Measurements from ENCODE around the gene DNAAF9. TPM values are rescaled to one million over a fixed set of nuclear protein-coding genes. Genes with fewer than 3 reads are reported as not detected.

DNAAF9 gene
- total and polyA plus RNA-seq, 12 donors, result 6.9 to 26.1 (median 18.1) TPM

DNA sequence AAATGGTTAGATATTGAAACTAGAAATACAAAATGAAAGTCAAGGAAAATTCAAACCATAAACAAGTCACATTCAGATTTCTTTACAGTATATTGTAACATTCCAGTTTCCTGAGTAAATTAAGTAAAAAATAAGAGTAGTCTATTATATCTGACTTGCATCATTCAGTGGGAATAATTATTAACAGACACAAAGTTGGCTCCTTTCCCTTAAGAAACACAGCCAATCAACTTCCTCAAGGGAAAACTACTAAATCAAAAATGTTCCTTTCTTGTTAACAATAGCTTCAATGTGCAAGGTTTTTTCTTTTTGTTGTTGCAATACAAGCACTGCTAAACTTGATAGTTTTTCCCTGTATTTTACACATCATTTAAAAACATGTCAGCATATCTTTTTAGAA is 33.2 kb downstream of the DNAAF9 start:
- Histone ChIP-seq H3K27me3 (no peaks in the 10 kb centered on the region), H3K27ac (peak overlapping the region in 1 of 5 donors; percentile 6), H3K4me3 (no peak overlapping the region), H3K9me3 (replicated peaks in 1 of 3) (no peaks in the 10 kb centered on the region), H3K36me3 (replicated peaks in 1 of 2) (peaks cover 0 to 44% of the 10 kb centered on the region in 2 donors), H3K4me1 (replicated peaks in 1 of 2) (peaks cover 0 to 4% of the 10 kb centered on the region in 2 donors)
- TF ChIP-seq POLR2A (IDR thresholded peaks at IDR 0.05), result no peak
- TF ChIP-seq, protein P1, sequence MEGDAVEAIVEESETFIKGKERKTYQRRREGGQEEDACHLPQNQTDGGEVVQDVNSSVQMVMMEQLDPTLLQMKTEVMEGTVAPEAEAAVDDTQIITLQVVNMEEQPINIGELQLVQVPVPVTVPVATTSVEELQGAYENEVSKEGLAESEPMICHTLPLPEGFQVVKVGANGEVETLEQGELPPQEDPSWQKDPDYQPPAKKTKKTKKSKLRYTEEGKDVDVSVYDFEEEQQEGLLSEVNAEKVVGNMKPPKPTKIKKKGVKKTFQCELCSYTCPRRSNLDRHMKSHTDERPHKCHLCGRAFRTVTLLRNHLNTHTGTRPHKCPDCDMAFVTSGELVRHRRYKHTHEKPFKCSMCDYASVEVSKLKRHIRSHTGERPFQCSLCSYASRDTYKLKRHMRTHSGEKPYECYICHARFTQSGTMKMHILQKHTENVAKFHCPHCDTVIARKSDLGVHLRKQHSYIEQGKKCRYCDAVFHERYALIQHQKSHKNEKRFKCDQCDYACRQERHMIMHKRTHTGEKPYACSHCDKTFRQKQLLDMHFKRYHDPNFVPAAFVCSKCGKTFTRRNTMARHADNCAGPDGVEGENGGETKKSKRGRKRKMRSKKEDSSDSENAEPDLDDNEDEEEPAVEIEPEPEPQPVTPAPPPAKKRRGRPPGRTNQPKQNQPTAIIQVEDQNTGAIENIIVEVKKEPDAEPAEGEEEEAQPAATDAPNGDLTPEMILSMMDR (IDR thresholded peaks at IDR 0.05), result no peak
- no peak for DNase-seq
- intact Hi-C loops (cut with DNase I), result no loop called here

DNA sequence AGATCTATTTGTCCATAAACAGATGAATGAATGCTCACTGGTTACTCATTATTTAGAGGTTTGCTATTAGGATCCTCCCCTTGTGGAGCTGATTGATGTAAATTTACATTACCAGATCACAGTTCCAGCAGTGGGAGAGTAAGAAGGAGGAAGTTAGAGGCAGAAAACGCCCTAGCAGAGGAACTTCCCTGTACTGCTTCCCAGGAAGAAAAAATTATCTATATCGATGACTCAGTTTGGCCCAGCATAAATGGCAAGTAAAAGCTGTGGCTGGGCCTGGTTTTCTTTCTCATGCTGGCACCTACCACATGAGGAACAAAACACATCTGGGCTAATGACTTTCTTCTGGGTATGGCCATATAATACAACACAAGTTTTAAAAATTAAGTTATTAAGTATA is 35.7 kb downstream of the DNAAF9 start:
- Histone ChIP-seq H3K9me3 (replicated peaks in 1 of 3) (no peaks in the 10 kb centered on the region), H3K36me3 (replicated peaks in 1 of 2) (peaks cover 0 to 41% of the 10 kb centered on the region in 2 donors), H3K4me3 (no peak overlapping the region), H3K4me1 (replicated peaks in 1 of 2) (no peaks in the 10 kb centered on the region), H3K27me3 (no peaks in the 10 kb centered on the region), H3K27ac (no peak overlapping the region)
- peak in 1 of 7 donors; percentile 15 for DNase-seq
- intact Hi-C loops (cut with DNase I), result no loop called here
- TF ChIP-seq, protein P1 (IDR thresholded peaks at IDR 0.05), result no peak
- no peak for TF ChIP-seq POLR2A (IDR thresholded peaks at IDR 0.05)
- WGBS, 4 donors, result 72 to 84% (median 79%) methylated on average over 2 of the region's 2 CpGs

DNA sequence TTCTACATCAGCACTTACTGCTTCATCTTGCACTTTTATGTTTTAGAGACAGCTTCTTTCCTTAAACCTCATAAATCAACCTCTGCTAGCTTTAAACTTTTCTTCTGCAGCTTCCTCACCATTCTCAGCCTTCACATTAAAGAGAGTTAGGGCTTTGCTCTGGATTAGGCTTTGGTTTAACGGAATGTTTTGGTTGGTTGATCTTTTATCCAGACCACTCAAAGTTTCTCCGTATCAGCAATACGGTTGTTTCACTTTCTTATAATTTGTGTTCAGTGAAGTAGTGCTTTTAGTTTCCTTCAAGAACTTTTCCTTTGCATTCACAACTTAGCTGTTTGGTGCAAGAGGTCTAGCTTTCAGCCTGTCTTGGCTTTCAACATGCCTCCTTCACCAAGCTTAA is 40.4 kb downstream of the DNAAF9 start:
- H3K9me3 ChIP-seq (replicated peaks in 1 of 3), result no peaks in the 10 kb centered on the region
- H3K4me3 ChIP-seq, result no peak overlapping the region
- WGBS, 4 donors, result 73 to 94% (median 86%) methylated on average over 3 of the region's 3 CpGs
- no peaks in the 10 kb centered on the region for H3K4me1 ChIP-seq (replicated peaks in 1 of 2)
- H3K27ac ChIP-seq, result no peak overlapping the region
- H3K27me3 ChIP-seq, result no peaks in the 10 kb centered on the region
- intact Hi-C loops (cut with DNase I), result no loop called here
- no peak for TF ChIP-seq POLR2A (IDR thresholded peaks at IDR 0.05)
- TF ChIP-seq, protein P1 (IDR thresholded peaks at IDR 0.05), result no peak
- peaks cover 0 to 13% of the 10 kb centered on the region in 2 donors for H3K36me3 ChIP-seq (replicated peaks in 1 of 2)
- DNase-seq, result no peak

DNA sequence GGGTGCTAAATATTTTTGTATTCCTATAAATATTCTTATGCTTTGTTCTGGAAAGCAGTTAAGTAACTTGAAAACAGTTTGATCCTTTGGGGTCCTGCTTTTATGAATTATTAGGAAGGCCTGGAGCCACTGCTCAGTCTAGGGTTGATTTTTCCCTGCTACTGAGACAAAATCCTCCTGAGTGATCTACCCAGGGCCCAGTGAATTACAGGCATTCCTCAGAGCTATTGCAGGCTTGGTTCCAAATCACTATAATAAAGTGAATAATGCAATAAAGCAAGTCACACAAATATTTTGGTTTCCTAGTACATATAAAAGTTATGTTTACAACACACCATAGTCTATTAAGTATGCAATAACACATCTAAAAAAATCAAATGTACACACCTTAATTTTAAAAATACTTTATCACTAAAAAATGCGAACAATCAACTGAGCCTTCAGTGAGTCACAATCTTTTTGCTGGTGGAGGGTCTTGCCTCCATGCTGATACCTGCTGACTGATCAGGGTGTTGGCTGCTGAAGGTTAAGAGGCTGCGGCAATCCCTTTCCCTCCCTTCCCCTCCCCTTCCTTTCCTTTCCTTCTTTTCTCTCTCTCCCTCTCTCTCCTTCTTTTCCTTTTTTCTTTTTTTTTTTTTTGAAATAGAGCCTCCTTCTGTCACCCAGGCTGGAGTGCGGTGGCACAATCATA is 43.0 kb downstream of the DNAAF9 start:
- Histone ChIP-seq H3K36me3 (replicated peaks in 1 of 2) (no peaks in the 10 kb centered on the region), H3K4me1 (replicated peaks in 1 of 2) (peaks cover 0 to 6% of the 10 kb centered on the region in 2 donors), H3K4me3 (no peak overlapping the region), H3K27ac (no peak overlapping the region), H3K9me3 (replicated peaks in 1 of 3) (no peaks in the 10 kb centered on the region), H3K27me3 (no peaks in the 10 kb centered on the region)
- intact Hi-C loops (cut with DNase I), result no loop called here
- no peak for DNase-seq
- 76 to 96% (median 84%) methylated on average over 3 of the region's 3 CpGs for WGBS, 4 donors
- TF ChIP-seq, protein P1 (IDR thresholded peaks at IDR 0.05), result no peak
- TF ChIP-seq POLR2A (IDR thresholded peaks at IDR 0.05), result no peak

Data from adrenal gland (tissue), 12 donors.